ENCODE measurements around the gene CFAP251.

DNA sequence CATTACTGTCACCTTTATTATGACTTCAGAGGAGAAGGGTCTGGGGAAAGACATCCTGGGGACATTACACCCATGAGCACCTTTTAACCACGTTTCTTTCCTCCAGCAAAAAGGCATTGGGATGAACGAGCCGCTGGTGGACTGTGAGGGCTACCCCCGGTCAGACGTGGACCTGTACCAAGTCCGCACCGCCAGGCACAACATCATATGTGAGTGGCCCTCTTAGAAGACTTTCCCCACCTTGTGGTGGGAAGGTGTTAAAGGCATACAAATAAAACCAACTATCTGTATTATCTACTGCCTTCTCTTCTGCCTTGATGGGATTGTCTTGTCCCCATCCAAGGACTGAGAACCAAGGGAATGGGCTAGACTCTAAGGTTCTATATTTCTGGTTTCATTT is 23.8 kb upstream of the CFAP251 start:
- TF ChIP-seq EZH2 (IDR thresholded peaks at IDR 0.05; ENCODE audit: low read length, unreplicated experiment) (no peak), CTCF (conservative IDR thresholded peaks at IDR 0.05; ENCODE audit: low read depth, low read length) (peak; percentile 51; the same call in 1 of the 2 replicates), EZH2phosphoT487 (IDR thresholded peaks at IDR 0.05; ENCODE audit: borderline replicate concordance, low read length) (no peak)
